Gastroesophageal sphincter (tissue), 4 donors: ENCODE results near the gene ZFR2. TPM values are rescaled to one million over a fixed set of nuclear protein-coding genes. Genes with fewer than 3 reads are reported as not detected.

Experiments
- ATAC-seq: fragments of 150-250 bp; one replicate; pipeline ENCODE4 v1.9.1; 2016; ENCODE audit warnings: mild to moderate bottlenecking, moderate library complexity
- H3K27ac ChIP-seq, 4 donors: fragments of 200-600 bp; sonication (generic) in 3 of 4; 1 replicate in 3 of 4; 2 replicates in 1 of 4; pipeline ENCODE4 v1.5.1; 2016 to 2019
- H3K27me3 ChIP-seq: fragments of 200-600 bp; sonication (generic); one replicate; pipeline ENCODE4 v1.5.1; 2019
- H3K36me3 ChIP-seq, 2 donors: fragments of 200-600 bp; sonication (generic); one replicate each; pipeline ENCODE4 v1.5.1; 2019; ENCODE audit warnings: control low read depth in 1 of 2
- H3K4me1 ChIP-seq, 3 donors: fragments of 200-600 bp; sonication (generic); 1 replicate in 2 of 3; 2 replicates in 1 of 3; pipeline ENCODE4 v1.5.1; 2016 to 2019; ENCODE audit warnings: control low read depth in 2 of 3
- H3K4me3 ChIP-seq, 2 donors: fragments of 200-600 bp; sonication (generic); one replicate each; pipeline ENCODE4 v1.5.1; 2019; ENCODE audit warnings: mild to moderate bottlenecking in 1 of 2, moderate library complexity in 1 of 2
- H3K9me3 ChIP-seq, 3 donors: fragments of 200-600 bp; sonication (generic); one replicate each; pipeline ENCODE4 v1.5.1; 2017 to 2019; ENCODE audit warnings: control low read depth in 2 of 3
- EP300 ChIP-seq: sonication (generic); formaldehyde crosslinking; IDR thresholded peaks from one replicate; pipeline ENCODE4 v1.6.1; 2017; ENCODE audit warnings: antibody characterized with exemption, mild to moderate bottlenecking
- POLR2A ChIP-seq, 2 donors: fragments of 450-650 bp; IDR thresholded peaks; one replicate each; pipeline ENCODE4 v1.6.1; 2017; ENCODE audit warnings: antibody characterized with exemption in 2 of 2, mild to moderate bottlenecking in 2 of 2, moderate library complexity in 1 of 2
- POLR2AphosphoS5 ChIP-seq: sonication (generic); formaldehyde crosslinking; IDR thresholded peaks from one replicate; pipeline ENCODE4 v1.6.1; 2017; ENCODE audit warnings: antibody characterized with exemption
- WGBS, 2 donors: methylation state at CpG; one replicate each; pipeline ENCODE4 v1.1.5; 2018; ENCODE audit warnings: low coverage in 1 of 2; 5-methylcytosine and 5-hydroxymethylcytosine counted together
- total RNA-seq, 4 donors: library from RNA; depleted of rRNA; stranded (reverse); fragments of >200 nt; gene quantifications; one replicate each; pipeline ENCODE4 v1.1.0, GENCODE V29; 2016
- TF ChIP-seq, protein P1 (sequence below), 4 experiments: fragments of 200-600 bp in 2 of 4; fragments of 450-650 bp in 2 of 4; sonication (generic) in 1 of 4; IDR thresholded peaks; one replicate each; pipeline ENCODE4 v1.5.1; 2017 to 2019; ENCODE audit warnings: antibody characterized with exemption in 4 of 4, mild to moderate bottlenecking in 2 of 4, moderate library complexity in 2 of 4

ZFR2 gene
- total RNA-seq, 4 donors from 2014 or later = 0.13 TPM; not detected in 3

- ATAC-seq = no peak
- Histone ChIP-seq H3K4me3 (no peak overlapping the region), H3K36me3 (no peaks in the 10 kb centered on the region), H3K9me3 (peaks cover 0 to 26% (median 3%) of the 10 kb centered on the region in 3 donors), H3K4me1 (no peaks in the 10 kb centered on the region), H3K27me3 (no peaks in the 10 kb centered on the region), H3K27ac (no peak overlapping the region)
- TF ChIP-seq EP300 (no peak), POLR2A (IDR thresholded peaks at IDR 0.05) (no peak), POLR2AphosphoS5 (no peak)
- TF ChIP-seq, protein P1, sequence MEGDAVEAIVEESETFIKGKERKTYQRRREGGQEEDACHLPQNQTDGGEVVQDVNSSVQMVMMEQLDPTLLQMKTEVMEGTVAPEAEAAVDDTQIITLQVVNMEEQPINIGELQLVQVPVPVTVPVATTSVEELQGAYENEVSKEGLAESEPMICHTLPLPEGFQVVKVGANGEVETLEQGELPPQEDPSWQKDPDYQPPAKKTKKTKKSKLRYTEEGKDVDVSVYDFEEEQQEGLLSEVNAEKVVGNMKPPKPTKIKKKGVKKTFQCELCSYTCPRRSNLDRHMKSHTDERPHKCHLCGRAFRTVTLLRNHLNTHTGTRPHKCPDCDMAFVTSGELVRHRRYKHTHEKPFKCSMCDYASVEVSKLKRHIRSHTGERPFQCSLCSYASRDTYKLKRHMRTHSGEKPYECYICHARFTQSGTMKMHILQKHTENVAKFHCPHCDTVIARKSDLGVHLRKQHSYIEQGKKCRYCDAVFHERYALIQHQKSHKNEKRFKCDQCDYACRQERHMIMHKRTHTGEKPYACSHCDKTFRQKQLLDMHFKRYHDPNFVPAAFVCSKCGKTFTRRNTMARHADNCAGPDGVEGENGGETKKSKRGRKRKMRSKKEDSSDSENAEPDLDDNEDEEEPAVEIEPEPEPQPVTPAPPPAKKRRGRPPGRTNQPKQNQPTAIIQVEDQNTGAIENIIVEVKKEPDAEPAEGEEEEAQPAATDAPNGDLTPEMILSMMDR (IDR thresholded peaks at IDR 0.05) = no peak
- WGBS, 2 donors = no CpG with 5 or more reads among the region's 4 CpGs
These were observed 16.1 kb downstream of the ZFR2 start for GRCh38 chr19:3852614-3853254.

- ATAC-seq = no peak
These were observed 16.7 kb downstream of the ZFR2 start for GRCh38 chr19:3852177-3852511.

DNA sequence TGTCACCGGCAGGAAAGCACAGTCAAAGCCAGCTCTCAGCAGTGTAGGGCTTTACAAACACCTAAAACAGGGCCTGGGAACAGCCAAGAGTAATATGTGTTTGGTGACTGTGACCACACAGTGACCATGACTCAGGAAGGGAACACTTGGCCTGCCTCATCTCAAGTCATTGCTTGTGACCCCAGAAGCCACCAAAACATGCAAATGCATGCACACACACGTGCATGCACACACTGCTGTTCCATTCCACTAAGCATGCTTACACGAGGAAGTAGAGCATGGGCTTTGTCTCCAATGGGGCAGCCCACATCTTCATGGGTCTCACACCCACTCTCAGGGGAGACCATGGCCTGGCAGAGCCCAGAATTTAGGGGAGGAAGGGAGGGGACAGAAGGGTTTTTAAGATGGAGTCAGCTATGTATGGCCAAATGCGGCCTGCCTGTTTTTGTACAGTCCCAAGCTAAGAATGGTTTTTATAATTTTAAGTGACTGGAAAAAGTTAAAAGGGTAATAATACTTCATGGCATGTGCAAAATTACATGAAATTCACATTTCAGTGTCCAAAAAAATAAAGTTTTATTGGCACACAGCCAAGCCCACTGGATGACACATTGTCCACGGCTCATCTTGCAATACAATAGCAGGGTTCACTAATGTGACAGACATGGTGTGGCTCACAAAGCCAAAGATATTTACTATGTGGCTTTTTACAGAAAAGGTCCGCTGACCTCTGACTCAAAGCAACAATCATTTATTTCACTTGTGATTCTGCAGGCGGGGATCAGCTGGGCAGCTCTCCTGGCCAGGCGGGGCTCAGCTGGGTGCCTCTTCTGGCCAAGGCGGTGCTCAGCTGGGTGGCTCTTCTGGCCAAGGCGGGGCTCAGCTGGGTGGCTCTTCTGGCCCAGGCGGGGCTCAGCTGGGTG, 17.3 kb downstream of the ZFR2 start:
- H3K27me3 ChIP-seq = no peaks in the 10 kb centered on the region
- H3K4me1 ChIP-seq = no peaks in the 10 kb centered on the region
- no peak for ATAC-seq
- no peak overlapping the region for H3K27ac ChIP-seq
- peaks cover 0 to 26% (median 3%) of the 10 kb centered on the region in 3 donors for H3K9me3 ChIP-seq
- 85 to 96% methylated on average over 5 to 6 of the region's 11 CpGs for whole genome bisulfite sequencing, 2 donors
- TF ChIP-seq POLR2A (IDR thresholded peaks at IDR 0.05) = no peak
- no peak for TF ChIP-seq EP300
- TF ChIP-seq POLR2AphosphoS5 = no peak
- H3K36me3 ChIP-seq = no peaks in the 10 kb centered on the region
- no peak overlapping the region for H3K4me3 ChIP-seq

More at GRCh38 chr19:3852177-3852511, 16.7 kb downstream of the ZFR2 start:
- Histone ChIP-seq H3K4me3 (no peak overlapping the region), H3K4me1 (no peaks in the 10 kb centered on the region), H3K36me3 (no peaks in the 10 kb centered on the region), H3K27ac (no peak overlapping the region), H3K27me3 (no peaks in the 10 kb centered on the region), H3K9me3 (peaks cover 0 to 26% (median 3%) of the 10 kb centered on the region in 3 donors)
- no CpG with 5 or more reads among the region's 1 CpG for WGBS, 2 donors
- TF ChIP-seq POLR2A (IDR thresholded peaks at IDR 0.05) = no peak
- no peak for TF ChIP-seq EP300
- TF ChIP-seq POLR2AphosphoS5 = no peak
- TF ChIP-seq, protein P1 (IDR thresholded peaks at IDR 0.05) = no peak

DNA sequence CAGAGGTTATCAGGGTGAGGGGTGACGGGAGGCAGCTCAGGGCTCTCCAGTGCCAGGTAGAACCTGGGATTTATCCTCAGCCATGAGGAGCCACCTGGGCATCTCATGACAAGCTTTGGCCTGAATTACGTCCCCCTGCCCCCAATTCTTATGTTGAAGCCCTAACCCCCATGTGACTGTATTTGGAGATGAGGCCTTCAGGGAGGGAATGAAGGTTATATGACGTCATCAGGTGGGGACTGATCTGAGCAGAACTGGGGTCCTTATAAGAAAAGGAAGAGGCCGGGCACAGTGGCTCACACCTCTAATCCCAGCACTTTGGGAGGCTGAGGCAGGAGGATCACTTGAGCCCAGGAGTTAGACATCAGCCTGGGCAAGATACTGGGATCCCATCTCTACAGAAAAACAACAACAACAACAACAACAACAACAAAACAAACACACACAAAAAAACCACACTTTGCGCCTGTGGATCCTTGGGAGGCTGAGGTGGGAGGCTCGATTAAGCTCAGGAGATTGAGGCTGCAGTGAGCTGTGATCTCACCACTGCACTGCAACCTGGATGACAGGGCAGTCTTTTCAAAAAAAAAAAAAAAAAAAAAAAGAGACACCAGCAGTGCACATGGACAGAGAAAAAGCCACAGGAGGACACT, 18.4 kb downstream of the ZFR2 start:
- Histone ChIP-seq H3K36me3 (no peaks in the 10 kb centered on the region), H3K27ac (no peak overlapping the region), H3K27me3 (no peaks in the 10 kb centered on the region), H3K9me3 (peaks cover 0 to 26% (median 3%) of the 10 kb centered on the region in 3 donors), H3K4me3 (no peak overlapping the region), H3K4me1 (no peaks in the 10 kb centered on the region)
- no peak for TF ChIP-seq EP300
- no peak for TF ChIP-seq POLR2AphosphoS5
- TF ChIP-seq, protein P1 (IDR thresholded peaks at IDR 0.05) = no peak
- ATAC-seq = no peak
- WGBS, 2 donors = 62 to 67% methylated on average over 1 to 5 of the region's 6 CpGs

DNA sequence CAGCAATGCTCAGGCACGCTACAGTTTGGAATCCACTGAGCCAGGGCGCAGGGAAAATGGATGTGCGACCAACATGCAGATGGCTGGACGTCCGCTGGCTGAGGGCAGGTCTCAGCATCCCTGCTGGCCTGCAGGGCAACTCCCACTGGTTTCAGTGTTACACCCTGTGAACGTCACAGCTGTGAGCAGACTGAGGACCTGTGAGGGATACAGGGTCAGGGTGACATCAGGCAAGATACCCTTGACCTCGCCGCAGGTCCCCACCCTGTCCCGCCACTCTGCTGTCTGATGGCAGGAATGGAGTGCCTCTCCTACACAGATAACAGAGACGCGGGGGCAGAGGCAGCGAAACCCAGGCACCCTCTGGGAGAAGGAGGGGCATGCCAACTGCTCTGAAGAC, 19.1 kb downstream of the ZFR2 start:
- Histone ChIP-seq H3K27ac (no peak overlapping the region), H3K4me3 (no peak overlapping the region), H3K27me3 (no peaks in the 10 kb centered on the region), H3K4me1 (no peaks in the 10 kb centered on the region), H3K9me3 (peaks cover 0 to 26% (median 3%) of the 10 kb centered on the region in 3 donors), H3K36me3 (no peaks in the 10 kb centered on the region)
- WGBS, 2 donors = 66 to 90% methylated on average over 5 to 7 of the region's 12 CpGs
- no peak for TF ChIP-seq EP300
- TF ChIP-seq, protein P1 (IDR thresholded peaks at IDR 0.05) = no peak
- no peak for TF ChIP-seq POLR2AphosphoS5
- no peak for TF ChIP-seq POLR2A (IDR thresholded peaks at IDR 0.05)
- ATAC-seq = no peak
